SK-N-SH (cell line): ENCODE measurements around the gene CUEDC1. TPM values are rescaled to one million over a fixed set of nuclear protein-coding genes. Genes with fewer than 3 reads are reported as not detected.

Source experiments
- CTCF ChIA-PET: fragments of 300-600, 350-600 bp; formaldehyde crosslinking; extraction: SDS; loops from one replicate; lab custom pipeline; 2021; lab: Yijun Ruan, JAX
- POLR2A ChIA-PET: fragments of 350-600 bp; sonication (Branson Sonifier 250); formaldehyde crosslinking; extraction: SDS; loops from one replicate; lab custom pipeline; 2020; ENCODE audit warnings: antibody characterized with exemption, inconsistent platforms; lab: Yijun Ruan, JAX
- DNase-seq: peaks from one replicate; pipeline ENCODE4 v3.0.0; 2012
- H2AFZ ChIP-seq: fragments of 200-600 bp; sonication (generic); 2 replicates; pipeline ENCODE4 v1.8.1; 2016; ENCODE audit warnings: antibody characterized with exemption, mild to moderate bottlenecking, low read depth
- H3F3A ChIP-seq: fragments of 200-600 bp; sonication (generic); replicated peaks from 2 replicates; pipeline ENCODE3; 2016; ENCODE audit warnings: antibody characterized with exemption, mild to moderate bottlenecking; ENCODE audit not compliant: insufficient read depth
- H3K27ac ChIP-seq, 2 experiments: fragments of 200-500 bp in 1 of 2; fragments of 200-600 bp in 1 of 2; sonication (Bioruptor generic) in 1 of 2; sonication (generic), shearing (Covaris generic) in 1 of 2; 2 replicates each; pipeline versions ENCODE4 v1.5.1 to v1.6.1; 2014 to 2016; ENCODE audit warnings: low read depth in 2 of 2, inconsistent platforms in 1 of 2, low read length in 1 of 2, mild to moderate bottlenecking in 1 of 2, mixed read lengths in 1 of 2
- H3K27me3 ChIP-seq: fragments of 200-600 bp; sonication (generic), shearing (Covaris generic); 2 replicates; pipeline ENCODE4 v1.6.1; 2016; ENCODE audit warnings: mixed run types; ENCODE audit not compliant: insufficient read depth
- H3K36me3 ChIP-seq, 2 experiments: fragments of 200-500 bp in 1 of 2; fragments of 200-600 bp in 1 of 2; sonication (Bioruptor generic) in 1 of 2; sonication (generic) in 1 of 2; replicated peaks in 1 of 2; 2 replicates each; pipeline versions ENCODE3 to v1.5.1; 2014 to 2016; ENCODE audit warnings: low read length in 1 of 2, mild to moderate bottlenecking in 1 of 2; ENCODE audit not compliant: insufficient read depth in 2 of 2, control insufficient read depth in 1 of 2
- H3K4me1 ChIP-seq, 2 experiments: fragments of 200-500 bp in 1 of 2; fragments of 200-600 bp in 1 of 2; sonication (Bioruptor generic) in 1 of 2; sonication (generic), shearing (Covaris generic) in 1 of 2; 2 replicates each; pipeline versions ENCODE4 v1.5.1 to v1.6.1; 2014 to 2016; ENCODE audit warnings: low read depth in 1 of 2, low read length in 1 of 2, mixed run types in 1 of 2; ENCODE audit not compliant: insufficient read depth in 2 of 2, control insufficient read depth in 1 of 2
- H3K4me2 ChIP-seq: fragments of 200-600 bp; sonication (generic), shearing (Covaris generic); 2 replicates; pipeline ENCODE4 v1.6.1; 2017; ENCODE audit warnings: mixed run types
- H3K4me3 ChIP-seq, 2 experiments: fragments of 200-500 bp in 1 of 2; fragments of 200-600 bp in 1 of 2; sonication (Bioruptor generic) in 1 of 2; sonication (generic), shearing (Covaris generic) in 1 of 2; 2 replicates each; pipeline versions ENCODE4 v1.5.1 to v1.8.1; 2014 to 2016; ENCODE audit warnings: low read depth in 2 of 2, inconsistent platforms in 1 of 2, low read length in 1 of 2, mild to moderate bottlenecking in 1 of 2, mixed read lengths in 1 of 2, moderate library complexity in 1 of 2
- H3K79me2 ChIP-seq: fragments of 200-600 bp; sonication (generic); 2 replicates; pipeline ENCODE4 v1.8.1; 2017; ENCODE audit warnings: mild to moderate bottlenecking; ENCODE audit not compliant: insufficient read depth
- H3K9ac ChIP-seq: fragments of 200-600 bp; sonication (generic); 2 replicates; pipeline ENCODE4 v1.6.1; 2017; ENCODE audit warnings: mixed run types
- H3K9me2 ChIP-seq: fragments of 200-600 bp; sonication (generic); 2 replicates; pipeline ENCODE4 v1.6.1; 2017; ENCODE audit warnings: mixed run types
- H3K9me3 ChIP-seq: fragments of 200-600 bp; sonication (generic); 2 replicates; pipeline ENCODE4 v1.6.1; 2017; ENCODE audit warnings: mixed run types, mild to moderate bottlenecking, moderate library complexity
- H4K20me1 ChIP-seq: fragments of 200-600 bp; sonication (generic); 2 replicates; pipeline ENCODE4 v1.6.1; 2017; ENCODE audit warnings: mild to moderate bottlenecking, mixed run types; ENCODE audit not compliant: insufficient read depth
- CTCF ChIP-seq: fragments of 200-600 bp; sonication (generic); IDR thresholded peaks from 2 replicates; pipeline ENCODE4 v1.6.1; 2017; ENCODE audit warnings: antibody characterized with exemption, mild to moderate bottlenecking, moderate library complexity
- ELF1 ChIP-seq: IDR thresholded peaks from 2 replicates; pipeline ENCODE4 v1.4.0; 2012
- EP300 ChIP-seq, 2 experiments: IDR thresholded peaks; 2 replicates each; pipeline versions ENCODE4 v1.4.0 to v1.6.1; 2012; ENCODE audit warnings: borderline replicate concordance in 1 of 2, low read depth in 1 of 2, low read length in 1 of 2
- EZH2phosphoT487 ChIP-seq: fragments of 200-600 bp; sonication (generic); IDR thresholded peaks from 2 replicates; pipeline ENCODE4 v1.6.1; 2017; ENCODE audit warnings: low read depth, mixed run types, mild to moderate bottlenecking, antibody characterized with exemption, moderate library complexity, borderline replicate concordance
- FOSL2 ChIP-seq: IDR thresholded peaks from 2 replicates; pipeline ENCODE4 v1.4.0; 2012; ENCODE audit warnings: low read depth, mild to moderate bottlenecking, moderate library complexity, borderline replicate concordance
- FOXJ3 ChIP-seq: sonication (generic); formaldehyde crosslinking; IDR thresholded peaks from 2 replicates; pipeline ENCODE4 v1.5.1; 2020; ENCODE audit warnings: mild to moderate bottlenecking, missing genetic modification reagents
- FOXM1 ChIP-seq: IDR thresholded peaks from 2 replicates; pipeline ENCODE4 v1.4.0; 2012; ENCODE audit warnings: low read depth, mild to moderate bottlenecking
- GATA2 ChIP-seq: sonication (generic); formaldehyde crosslinking; IDR thresholded peaks from 2 replicates; pipeline ENCODE4 v1.5.0; 2020; ENCODE audit warnings: mild to moderate bottlenecking, missing genetic modification reagents
- JUND ChIP-seq: IDR thresholded peaks from 2 replicates; pipeline ENCODE4 v1.4.0; 2012
- MAX ChIP-seq: IDR thresholded peaks from 2 replicates; pipeline ENCODE4 v1.4.0; 2012; ENCODE audit warnings: low read depth
- MXI1 ChIP-seq: IDR thresholded peaks from 2 replicates; pipeline ENCODE4 v1.6.1; 2012; ENCODE audit warnings: mild to moderate bottlenecking, low read depth, low read length, improper control_type of control experiment
- NFIC ChIP-seq: IDR thresholded peaks from 2 replicates; pipeline ENCODE4 v1.4.0; 2012; ENCODE audit warnings: borderline replicate concordance
- NRF1 ChIP-seq: IDR thresholded peaks from 2 replicates; pipeline ENCODE4 v1.6.1; 2012; ENCODE audit warnings: low read depth, mild to moderate bottlenecking, low read length
- POLR2AphosphoS5 ChIP-seq: IDR thresholded peaks from 2 replicates; pipeline ENCODE4 v1.6.1; 2012; ENCODE audit warnings: low read depth, low read length
- RAD21 ChIP-seq: IDR thresholded peaks from 2 replicates; pipeline ENCODE4 v1.6.1; 2012; ENCODE audit warnings: mild to moderate bottlenecking, low read length
- RCOR1 ChIP-seq: fragments of 150-350 bp; IDR thresholded peaks from 2 replicates; pipeline ENCODE4 v1.6.1; 2017; ENCODE audit warnings: antibody characterized with exemption, low read length
- RFX5 ChIP-seq: IDR thresholded peaks from 2 replicates; pipeline ENCODE4 v1.6.1; 2012; ENCODE audit warnings: mild to moderate bottlenecking, improper control_type of control experiment, low read length
- RXRA ChIP-seq: IDR thresholded peaks from 2 replicates; pipeline ENCODE4 v1.4.0; 2012; ENCODE audit warnings: low read depth, mild to moderate bottlenecking, borderline replicate concordance
- SIN3A ChIP-seq: IDR thresholded peaks from 2 replicates; pipeline ENCODE4 v1.6.1; 2012; ENCODE audit warnings: low read depth, mild to moderate bottlenecking, low read length, moderate library complexity, borderline replicate concordance
- TEAD4 ChIP-seq: IDR thresholded peaks from 2 replicates; pipeline ENCODE4 v1.4.0; 2012; ENCODE audit warnings: mild to moderate bottlenecking, borderline replicate concordance; ENCODE audit not compliant: insufficient read depth
- USF1 ChIP-seq: IDR thresholded peaks from 2 replicates; pipeline ENCODE4 v1.4.0; 2012; ENCODE audit warnings: low read depth, borderline replicate concordance
- YY1 ChIP-seq: IDR thresholded peaks from 2 replicates; pipeline ENCODE4 v1.4.0; 2012; ENCODE audit warnings: low read depth, mild to moderate bottlenecking
- WGBS: methylation state at CpG from one replicate; pipeline ENCODE4 v1.1.6; 2017; ENCODE audit warnings: low lambda C conversion rate; 5-methylcytosine and 5-hydroxymethylcytosine counted together
- polyA plus RNA-seq, 3 experiments: library from polyadenylated mRNA; depleted of rRNA; stranded (reverse); fragments of >200 nt; gene quantifications; 2 replicates each; pipeline ENCODE4 v1.2.3, GENCODE V29; 2012
- TF ChIP-seq, protein P1 (sequence below): IDR thresholded peaks from 2 replicates; pipeline ENCODE4 v1.6.1; 2012; ENCODE audit warnings: mild to moderate bottlenecking, low read depth, low read length, moderate library complexity
- TF ChIP-seq, protein P2 (sequence below): fragments of 150-350 bp; IDR thresholded peaks from 2 replicates; pipeline ENCODE4 v1.6.1; 2017; ENCODE audit warnings: antibody characterized with exemption, low read length, low read depth, borderline replicate concordance
- TF ChIP-seq, protein P3 (sequence below): fragments of 150-350 bp; IDR thresholded peaks from 2 replicates; pipeline ENCODE4 v1.6.1; 2016; ENCODE audit warnings: mild to moderate bottlenecking, low read depth, low read length

Gene CUEDC1
- polyA plus RNA-seq, 1 of the 3 experiments (the other 2 are of a cell fraction), result 58.9 TPM

DNA sequence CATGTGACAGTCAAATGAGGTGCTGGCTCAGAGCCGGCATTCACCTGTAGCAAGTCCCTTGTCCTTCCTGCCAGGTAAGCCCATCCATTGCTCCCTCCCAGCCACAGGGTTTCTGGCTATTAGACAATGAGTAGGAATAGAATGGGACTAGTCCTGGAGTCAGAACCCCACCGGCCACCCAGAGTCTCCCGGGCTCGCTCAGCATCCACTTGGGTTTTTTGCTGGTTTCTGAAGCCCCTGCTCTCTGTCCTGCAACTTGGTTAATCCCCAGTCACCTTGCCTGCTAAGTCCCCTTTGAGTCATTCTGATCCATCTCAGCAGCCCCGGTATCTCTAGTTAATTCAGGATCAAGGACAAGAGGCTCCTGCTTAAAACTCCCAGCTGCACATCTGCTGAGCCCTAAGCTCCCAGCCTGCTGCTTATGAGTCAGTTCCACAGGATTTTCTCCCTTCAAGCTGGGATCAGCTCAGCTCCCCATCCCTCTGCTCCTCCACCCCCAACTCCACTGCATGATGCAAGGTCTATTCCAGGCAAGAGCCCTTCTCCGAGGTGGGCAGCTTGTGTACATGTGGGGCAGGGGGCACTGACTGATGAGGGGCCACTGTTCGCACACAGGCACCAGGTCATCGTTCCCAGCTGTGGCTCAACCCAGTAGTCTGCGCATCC, 85.5 kb downstream of the CUEDC1 start:
- no peaks in the 10 kb centered on the region for H3K9me3 ChIP-seq
- ChIA-PET POLR2A (no interaction called here), CTCF (interaction anchor here (0.6 to 25.6 kb wide), 12 partner anchors 9 to 859 kb away, joined by 3 to 1002 read pairs (median 4); partner anchors contain the start of genes SRSF1 and VEZF1)
- peaks cover 35 to 57% of the 10 kb centered on the region in 2 experiments; a peak in 3 of 4 replicates for H3K4me1 ChIP-seq
- no peak overlapping the region for H2AFZ ChIP-seq
- H4K20me1 ChIP-seq, result no peaks in the 10 kb centered on the region
- WGBS, result 77% methylated on average over 7 of the region's 9 CpGs
- no peaks in the 10 kb centered on the region for H3K9me2 ChIP-seq
- H3F3A ChIP-seq, result peaks cover 47% of the 10 kb centered on the region
- peak overlapping the region; percentile 86 to 96; a peak in 3 of 4 replicates for H3K27ac ChIP-seq
- DNase-seq, result no peak
- H3K9ac ChIP-seq, result peak overlapping the region; percentile 47
- H3K36me3 ChIP-seq, result peaks cover 18 to 41% of the 10 kb centered on the region in 2 experiments
- peaks cover 25% of the 10 kb centered on the region for H3K79me2 ChIP-seq
- no peak overlapping the region for H3K4me3 ChIP-seq
- no peaks in the 10 kb centered on the region for H3K27me3 ChIP-seq
- H3K4me2 ChIP-seq, result peak overlapping the region; percentile 63
- no peak for TF ChIP-seq NRF1
- TF ChIP-seq YY1, result no peak
- TF ChIP-seq RAD21, result no peak
- TF ChIP-seq POLR2AphosphoS5, result peak; percentile 47; the same call in 1 of the 2 replicates
- TF ChIP-seq FOXJ3, result no peak
- no peak for TF ChIP-seq EZH2phosphoT487
- TF ChIP-seq JUND, result peak; percentile 74
- peak; percentile 41; the same call in 1 of the 2 replicates for TF ChIP-seq TEAD4
- TF ChIP-seq GATA2 (CRISPR knock-in tag), result no peak
- no peak; the same call in 1 of the 2 replicates for TF ChIP-seq RXRA
- TF ChIP-seq ELF1, result no peak
- peak; percentile 88 for TF ChIP-seq FOSL2
- TF ChIP-seq SIN3A, result no peak
- no peak for TF ChIP-seq CTCF
- TF ChIP-seq NFIC, result peak; percentile 59; the same call in 1 of the 2 replicates
- no peak for TF ChIP-seq RCOR1
- peak; percentile 67 for TF ChIP-seq MAX
- no peak for TF ChIP-seq MXI1
- TF ChIP-seq, protein P1, sequence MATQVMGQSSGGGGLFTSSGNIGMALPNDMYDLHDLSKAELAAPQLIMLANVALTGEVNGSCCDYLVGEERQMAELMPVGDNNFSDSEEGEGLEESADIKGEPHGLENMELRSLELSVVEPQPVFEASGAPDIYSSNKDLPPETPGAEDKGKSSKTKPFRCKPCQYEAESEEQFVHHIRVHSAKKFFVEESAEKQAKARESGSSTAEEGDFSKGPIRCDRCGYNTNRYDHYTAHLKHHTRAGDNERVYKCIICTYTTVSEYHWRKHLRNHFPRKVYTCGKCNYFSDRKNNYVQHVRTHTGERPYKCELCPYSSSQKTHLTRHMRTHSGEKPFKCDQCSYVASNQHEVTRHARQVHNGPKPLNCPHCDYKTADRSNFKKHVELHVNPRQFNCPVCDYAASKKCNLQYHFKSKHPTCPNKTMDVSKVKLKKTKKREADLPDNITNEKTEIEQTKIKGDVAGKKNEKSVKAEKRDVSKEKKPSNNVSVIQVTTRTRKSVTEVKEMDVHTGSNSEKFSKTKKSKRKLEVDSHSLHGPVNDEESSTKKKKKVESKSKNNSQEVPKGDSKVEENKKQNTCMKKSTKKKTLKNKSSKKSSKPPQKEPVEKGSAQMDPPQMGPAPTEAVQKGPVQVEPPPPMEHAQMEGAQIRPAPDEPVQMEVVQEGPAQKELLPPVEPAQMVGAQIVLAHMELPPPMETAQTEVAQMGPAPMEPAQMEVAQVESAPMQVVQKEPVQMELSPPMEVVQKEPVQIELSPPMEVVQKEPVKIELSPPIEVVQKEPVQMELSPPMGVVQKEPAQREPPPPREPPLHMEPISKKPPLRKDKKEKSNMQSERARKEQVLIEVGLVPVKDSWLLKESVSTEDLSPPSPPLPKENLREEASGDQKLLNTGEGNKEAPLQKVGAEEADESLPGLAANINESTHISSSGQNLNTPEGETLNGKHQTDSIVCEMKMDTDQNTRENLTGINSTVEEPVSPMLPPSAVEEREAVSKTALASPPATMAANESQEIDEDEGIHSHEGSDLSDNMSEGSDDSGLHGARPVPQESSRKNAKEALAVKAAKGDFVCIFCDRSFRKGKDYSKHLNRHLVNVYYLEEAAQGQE, result no peak
- TF ChIP-seq, protein P2, sequence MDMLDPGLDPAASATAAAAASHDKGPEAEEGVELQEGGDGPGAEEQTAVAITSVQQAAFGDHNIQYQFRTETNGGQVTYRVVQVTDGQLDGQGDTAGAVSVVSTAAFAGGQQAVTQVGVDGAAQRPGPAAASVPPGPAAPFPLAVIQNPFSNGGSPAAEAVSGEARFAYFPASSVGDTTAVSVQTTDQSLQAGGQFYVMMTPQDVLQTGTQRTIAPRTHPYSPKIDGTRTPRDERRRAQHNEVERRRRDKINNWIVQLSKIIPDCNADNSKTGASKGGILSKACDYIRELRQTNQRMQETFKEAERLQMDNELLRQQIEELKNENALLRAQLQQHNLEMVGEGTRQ, result no peak
- TF ChIP-seq EP300 (IDR thresholded peaks at IDR 0.05; ENCODE audit: borderline replicate concordance in 1 of 2, low read depth in 1 of 2, low read length in 1 of 2), result peak in 1 of 2 experiments; percentile 84; a peak in 1 of 4 replicates
- TF ChIP-seq, protein P3, sequence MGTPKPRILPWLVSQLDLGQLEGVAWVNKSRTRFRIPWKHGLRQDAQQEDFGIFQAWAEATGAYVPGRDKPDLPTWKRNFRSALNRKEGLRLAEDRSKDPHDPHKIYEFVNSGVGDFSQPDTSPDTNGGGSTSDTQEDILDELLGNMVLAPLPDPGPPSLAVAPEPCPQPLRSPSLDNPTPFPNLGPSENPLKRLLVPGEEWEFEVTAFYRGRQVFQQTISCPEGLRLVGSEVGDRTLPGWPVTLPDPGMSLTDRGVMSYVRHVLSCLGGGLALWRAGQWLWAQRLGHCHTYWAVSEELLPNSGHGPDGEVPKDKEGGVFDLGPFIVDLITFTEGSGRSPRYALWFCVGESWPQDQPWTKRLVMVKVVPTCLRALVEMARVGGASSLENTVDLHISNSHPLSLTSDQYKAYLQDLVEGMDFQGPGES, result no peak
- no peak for TF ChIP-seq USF1
- TF ChIP-seq RFX5, result no peak
- TF ChIP-seq FOXM1, result no peak
